SK-N-SH (cell line): Measurements from ENCODE around the gene INPP5A.

ENCODE experiments used
- CTCF ChIP-seq: fragments of 200-600 bp; sonication (generic); IDR thresholded peaks from 2 replicates; pipeline ENCODE4 v1.6.1; 2017; ENCODE audit warnings: antibody characterized with exemption, mild to moderate bottlenecking, moderate library complexity
- EP300 ChIP-seq, 2 experiments: IDR thresholded peaks; 2 replicates each; pipeline versions ENCODE4 v1.4.0 to v1.6.1; 2012; ENCODE audit warnings: borderline replicate concordance in 1 of 2, low read depth in 1 of 2, low read length in 1 of 2
- FOXJ3 ChIP-seq: sonication (generic); formaldehyde crosslinking; IDR thresholded peaks from 2 replicates; pipeline ENCODE4 v1.5.1; 2020; ENCODE audit warnings: mild to moderate bottlenecking, missing genetic modification reagents
- RAD21 ChIP-seq: IDR thresholded peaks from 2 replicates; pipeline ENCODE4 v1.6.1; 2012; ENCODE audit warnings: mild to moderate bottlenecking, low read length
- RXRA ChIP-seq: IDR thresholded peaks from 2 replicates; pipeline ENCODE4 v1.4.0; 2012; ENCODE audit warnings: low read depth, mild to moderate bottlenecking, borderline replicate concordance
- SMC3 ChIP-seq: IDR thresholded peaks from 2 replicates; pipeline ENCODE4 v1.6.1; 2012; ENCODE audit warnings: low read depth, low read length, improper control_type of control experiment

- no peak for TF ChIP-seq RAD21
- no peak for TF ChIP-seq FOXJ3
- TF ChIP-seq SMC3, result no peak
- TF ChIP-seq CTCF, result no peak
- TF ChIP-seq RXRA, result no peak
- TF ChIP-seq EP300 (IDR thresholded peaks at IDR 0.05; ENCODE audit: borderline replicate concordance in 1 of 2, low read depth in 1 of 2, low read length in 1 of 2), result no peak
Measured at GRCh38 chr10:132733926-132734325, 196.3 kb downstream of the INPP5A start.
